GM18870 (cell line): ENCODE data around the gene PLXNA4.

Source experiments
- ATAC-seq: cut with Tn5 transposase; IDR thresholded peaks from one replicate; pipeline ENCODE4 v1.9.1; 2021; ENCODE audit warnings: moderate library complexity; ENCODE audit not compliant: unreplicated experiment

PLXNA4 gene

GRCh38 chr7:132078891-132079735 is 497.2 kb downstream of the PLXNA4 start:
- no peak for ATAC-seq

- ATAC-seq, result no peak
These were observed 498.1 kb downstream of the PLXNA4 start for GRCh38 chr7:132077971-132078685.

GRCh38 chr7:132076301-132077035 is 499.8 kb downstream of the PLXNA4 start:
- no peak for ATAC-seq

GRCh38 chr7:132075515-132075914 is 500.8 kb downstream of the PLXNA4 start:
- ATAC-seq, result no peak

- no peak for ATAC-seq
These were observed 502.2 kb downstream of the PLXNA4 start for GRCh38 chr7:132073920-132074589.
